ENCODE results near the gene JAKMIP1.

DNA sequence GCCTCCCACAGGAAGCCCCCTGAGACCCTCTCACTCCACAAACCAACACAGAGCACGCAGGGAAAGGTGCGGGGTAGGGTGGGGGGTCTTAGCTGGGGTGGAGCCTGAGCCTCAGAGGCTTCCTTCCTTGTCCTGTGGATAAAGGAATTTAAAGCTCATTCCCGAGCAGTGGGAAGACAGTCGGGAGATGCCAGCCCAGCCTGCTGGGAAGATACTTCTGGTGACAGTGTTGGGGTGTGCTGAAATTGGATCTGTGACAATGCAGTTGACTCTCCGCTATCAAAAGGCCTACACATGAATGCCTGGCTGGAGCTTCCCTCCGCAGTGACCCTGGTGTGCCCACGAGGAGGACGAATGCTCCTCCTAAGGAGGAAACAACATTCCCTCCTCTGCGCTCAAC is 45.5 kb downstream of the JAKMIP1 start:
- TF ChIP-seq, protein P1, sequence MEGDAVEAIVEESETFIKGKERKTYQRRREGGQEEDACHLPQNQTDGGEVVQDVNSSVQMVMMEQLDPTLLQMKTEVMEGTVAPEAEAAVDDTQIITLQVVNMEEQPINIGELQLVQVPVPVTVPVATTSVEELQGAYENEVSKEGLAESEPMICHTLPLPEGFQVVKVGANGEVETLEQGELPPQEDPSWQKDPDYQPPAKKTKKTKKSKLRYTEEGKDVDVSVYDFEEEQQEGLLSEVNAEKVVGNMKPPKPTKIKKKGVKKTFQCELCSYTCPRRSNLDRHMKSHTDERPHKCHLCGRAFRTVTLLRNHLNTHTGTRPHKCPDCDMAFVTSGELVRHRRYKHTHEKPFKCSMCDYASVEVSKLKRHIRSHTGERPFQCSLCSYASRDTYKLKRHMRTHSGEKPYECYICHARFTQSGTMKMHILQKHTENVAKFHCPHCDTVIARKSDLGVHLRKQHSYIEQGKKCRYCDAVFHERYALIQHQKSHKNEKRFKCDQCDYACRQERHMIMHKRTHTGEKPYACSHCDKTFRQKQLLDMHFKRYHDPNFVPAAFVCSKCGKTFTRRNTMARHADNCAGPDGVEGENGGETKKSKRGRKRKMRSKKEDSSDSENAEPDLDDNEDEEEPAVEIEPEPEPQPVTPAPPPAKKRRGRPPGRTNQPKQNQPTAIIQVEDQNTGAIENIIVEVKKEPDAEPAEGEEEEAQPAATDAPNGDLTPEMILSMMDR (conservative IDR thresholded peaks at IDR 0.05) = no peak
- no peak for TF ChIP-seq EZH2 (IDR thresholded peaks at IDR 0.05; ENCODE audit: low read depth)

Data from PC-9 (cell line).